MCF 10A (cell line): ENCODE results near the gene AXL. TPM values are rescaled to one million over a fixed set of nuclear protein-coding genes. Genes with fewer than 3 reads are reported as not detected.

Experiments used
- BruUV-seq: library from RNA; stranded (reverse); fragments of 400-500 nt; replicated peaks from 2 replicates; lab custom pipeline; 2021; lab: Mats Ljungman, UMichigan
- CTCF ChIA-PET: fragments of 300-600 bp; sonication (Branson Sonifier 250); formaldehyde crosslinking; extraction: SDS; loops from one replicate; lab custom pipeline; 2021; ENCODE audit warnings: antibody characterized with exemption, inconsistent platforms; lab: Yijun Ruan, JAX
- POLR2A ChIA-PET: fragments of 300-600, 350-650 bp; sonication (Branson Sonifier 250); formaldehyde crosslinking; extraction: SDS; loops from one replicate; lab custom pipeline; 2020; ENCODE audit warnings: antibody characterized with exemption, inconsistent platforms; lab: Yijun Ruan, JAX
- DNase-seq: peaks from one replicate; pipeline ENCODE4 v3.0.0-alpha.2; 2018; ENCODE audit not compliant: unreplicated experiment
- H3K27ac Mint-ChIP-seq: one replicate; pipeline ENCODE4 v1.8.0; 2022; ENCODE audit warnings: mild to moderate bottlenecking, low read depth, mixed read lengths; ENCODE audit not compliant: unreplicated experiment
- H3K27me3 Mint-ChIP-seq: one replicate; pipeline ENCODE4 v1.8.0; 2022; ENCODE audit warnings: mixed read lengths; ENCODE audit not compliant: insufficient read depth, unreplicated experiment
- H3K36me3 Mint-ChIP-seq: one replicate; pipeline ENCODE4 v1.8.0; 2022; ENCODE audit warnings: mild to moderate bottlenecking, moderate library complexity, mixed read lengths; ENCODE audit not compliant: insufficient read depth, unreplicated experiment
- H3K4me1 Mint-ChIP-seq: one replicate; pipeline ENCODE4 v1.8.0; 2022; ENCODE audit warnings: mixed read lengths; ENCODE audit not compliant: insufficient read depth, unreplicated experiment
- H3K4me3 Mint-ChIP-seq: one replicate; pipeline ENCODE4 v1.8.0; 2022; ENCODE audit warnings: mild to moderate bottlenecking, moderate library complexity, mixed read lengths; ENCODE audit not compliant: unreplicated experiment
- H3K9me3 Mint-ChIP-seq: one replicate; pipeline ENCODE4 v1.8.0; 2022; ENCODE audit warnings: mixed read lengths; ENCODE audit not compliant: unreplicated experiment
- CTCF ChIP-seq: fragments of 200-600 bp; IDR thresholded peaks from one replicate; pipeline ENCODE4 v1.8.0; 2022; ENCODE audit warnings: antibody characterized with exemption, mild to moderate bottlenecking; ENCODE audit not compliant: unreplicated experiment
- intact Hi-C: fragments of 100-400 bp; cut with micrococcal nuclease; formaldehyde crosslinking; loops from 2 replicates; pipeline ENCODE4 v1.14.1; 2022
- total RNA-seq: library from RNA; stranded (reverse); gene quantifications from 2 replicates; pipeline ENCODE4 v1.2.3, GENCODE V29; 2022

AXL gene
- total RNA-seq, 1 experiment from 2014 or later = 165 TPM

- no peaks in the 10 kb centered on the region for H3K4me1 Mint-ChIP-seq
- CTCF ChIA-PET = interaction anchor here (0.6 to 3.8 kb wide), 4 partner anchors 10 to 947 kb away, joined by 3 to 25 read pairs (median 4); no protein-coding TSS in a partner anchor
- H3K27ac Mint-ChIP-seq = no peak overlapping the region
- intact Hi-C loops = no loop called here
- POLR2A ChIA-PET = interaction anchor here (0.6 to 1.4 kb wide), 3 partner anchors 11 to 47 kb away, joined by 3 to 4 read pairs (median 3); no protein-coding TSS in a partner anchor
- H3K4me3 Mint-ChIP-seq = no peak overlapping the region
- no peaks in the 10 kb centered on the region for H3K9me3 Mint-ChIP-seq
- peaks cover 92% of the 10 kb centered on the region for H3K36me3 Mint-ChIP-seq
- BruUV-seq = no TSS peak
- no peaks in the 10 kb centered on the region for H3K27me3 Mint-ChIP-seq
- TF ChIP-seq CTCF = no peak
- no peak for DNase-seq
Measured at GRCh38 chr19:41298348-41298964, 79.4 kb downstream of the AXL start.

- no peaks in the 10 kb centered on the region for H3K9me3 Mint-ChIP-seq
- H3K4me1 Mint-ChIP-seq = no peaks in the 10 kb centered on the region
- no TSS peak for BruUV-seq
- H3K27ac Mint-ChIP-seq = no peak overlapping the region
- no peak overlapping the region for H3K4me3 Mint-ChIP-seq
- DNase-seq = no peak
- intact Hi-C loops = no loop called here
- CTCF ChIA-PET = interaction anchor here (0.6 to 3.8 kb wide), 4 partner anchors 9 to 947 kb away, joined by 3 to 25 read pairs (median 4); no protein-coding TSS in a partner anchor
- POLR2A ChIA-PET = interaction anchor here (0.6 to 1.4 kb wide), 3 partner anchors 8 to 48 kb away, joined by 3 read pairs; no protein-coding TSS in a partner anchor
- H3K27me3 Mint-ChIP-seq = no peaks in the 10 kb centered on the region
- peaks cover 92% of the 10 kb centered on the region for H3K36me3 Mint-ChIP-seq
- no peak for TF ChIP-seq CTCF
Measured at GRCh38 chr19:41299046-41299754, 80.2 kb downstream of the AXL start.

GRCh38 chr19:41299755-41300089 lies 80.7 kb downstream of the AXL start:
- CTCF ChIA-PET = interaction anchor here (0.6 to 3.8 kb wide), 2 partner anchors 8 to 16 kb away, joined by 3 to 25 read pairs; no protein-coding TSS in a partner anchor
- DNase-seq = peak; percentile 14
- POLR2A ChIA-PET = interaction anchor here (0.6 kb wide), 1 partner anchor 8 kb away, joined by 3 read pairs; no protein-coding TSS in a partner anchor
- Mint-ChIP-seq H3K27ac (no peak overlapping the region), H3K9me3 (no peaks in the 10 kb centered on the region), H3K27me3 (no peaks in the 10 kb centered on the region), H3K4me3 (no peak overlapping the region), H3K36me3 (peaks cover 92% of the 10 kb centered on the region), H3K4me1 (no peaks in the 10 kb centered on the region)
- BruUV-seq = no TSS peak
- intact Hi-C loops = no loop called here
- no peak for TF ChIP-seq CTCF

- POLR2A ChIA-PET = interaction anchor here (0.9 to 1.5 kb wide), 3 partner anchors 15 to 38 kb away, joined by 3 to 6 read pairs (median 6); partner anchors contain the start of gene HNRNPUL1
- TF ChIP-seq CTCF = no peak
- no peak overlapping the region for H3K4me3 Mint-ChIP-seq
Measured at GRCh38 chr19:41300555-41300954, 81.5 kb downstream of the AXL start.

More at GRCh38 chr19:41300555-41300954, 81.5 kb downstream of the AXL start:
- Mint-ChIP-seq H3K27ac (no peak overlapping the region), H3K9me3 (no peaks in the 10 kb centered on the region), H3K36me3 (peaks cover 92% of the 10 kb centered on the region), H3K4me1 (no peaks in the 10 kb centered on the region), H3K27me3 (no peaks in the 10 kb centered on the region)
- CTCF ChIA-PET = interaction anchor here (0.7 to 3.8 kb wide), 3 partner anchors 8 to 53 kb away, joined by 4 to 25 read pairs (median 9); no protein-coding TSS in a partner anchor
- no TSS peak for BruUV-seq
- DNase-seq = no peak
- intact Hi-C loops = no loop called here
